ENCODE measurements around the gene MSH5. TPM values are rescaled to one million over a fixed set of nuclear protein-coding genes. Genes with fewer than 3 reads are reported as not detected.

The MSH5 gene
- total RNA-seq, 1 experiment from 2014 or later: 22.7 TPM

GRCh38 chr6:31737315-31737990 is 2.4 kb upstream of the MSH5 start:
- POLR2A ChIA-PET (ENCODE audit: unreplicated experiment): interaction anchor here (0.7 to 1.0 kb wide), 2 partner anchors 10 to 36 kb away, joined by 3 to 4 read pairs; no protein-coding TSS in a partner anchor
- Histone ChIP-seq H3F3A (ENCODE audit: low read length, unreplicated experiment) (no peaks in the 10 kb centered on the region), H3K36me3 (ENCODE audit: low read depth, low read length) (peaks cover 23% of the 10 kb centered on the region), H3K9ac (ENCODE audit: low read length) (peak overlapping the region; percentile 34), H3K4me1 (ENCODE audit: insufficient read depth, low read length) (peaks cover 54% of the 10 kb centered on the region), H3K79me2 (ENCODE audit: low read length) (peaks cover 53% of the 10 kb centered on the region), H4K20me1 (ENCODE audit: low read length) (peaks cover 13% of the 10 kb centered on the region), H3K27ac (ENCODE audit: low read length) (peak overlapping the region; percentile 87), H3K9me2 (replicated peaks; ENCODE audit: low read length) (no peaks in the 10 kb centered on the region), H3K9me3 (ENCODE audit: low read length) (no peaks in the 10 kb centered on the region), H3K4me2 (ENCODE audit: low read length) (peak overlapping the region; percentile 85), H3K4me3 (ENCODE audit: low read length) (peak overlapping the region; percentile 40; the same call in 1 of the 2 replicates), H3K27me3 (ENCODE audit: low read length) (no peaks in the 10 kb centered on the region), H2AFZ (ENCODE audit: low read length) (peak overlapping the region; percentile 44)
- no TSS peak for BruUV-seq (replicated peaks)
- CTCF ChIA-PET: interaction anchor here (0.6 to 1.2 kb wide), 4 partner anchors 23 to 94 kb away, joined by 3 to 6 read pairs (median 4); no protein-coding TSS in a partner anchor
- no peak for ATAC-seq
- no peak for TF ChIP-seq EZH2phosphoT487 (IDR thresholded peaks at IDR 0.05; ENCODE audit: borderline replicate concordance, low read length)
- no peak for TF ChIP-seq CTCF (conservative IDR thresholded peaks at IDR 0.05; ENCODE audit: low read depth, low read length)
- no peak for TF ChIP-seq EZH2 (IDR thresholded peaks at IDR 0.05; ENCODE audit: low read length, unreplicated experiment)
- DNase-seq: no peak
- intact Hi-C loops (cut with micrococcal nuclease): loop anchor here (5.0 kb wide), 2 partner anchors 80 to 95 kb away; partner anchors contain the start of genes HSPA1A and HSPA1L

- H3K9me3 ChIP-seq (ENCODE audit: low read length): no peaks in the 10 kb centered on the region
- peak; percentile 7; the same call in 1 of the 2 replicates for ATAC-seq
- H4K20me1 ChIP-seq (ENCODE audit: low read length): peaks cover 13% of the 10 kb centered on the region
- peak overlapping the region; percentile 40; the same call in 1 of the 2 replicates for H3K4me3 ChIP-seq (ENCODE audit: low read length)
- H3K27me3 ChIP-seq (ENCODE audit: low read length): no peaks in the 10 kb centered on the region
- peaks cover 54% of the 10 kb centered on the region for H3K4me1 ChIP-seq (ENCODE audit: insufficient read depth, low read length)
- peak; percentile 73 for DNase-seq
- H3K4me2 ChIP-seq (ENCODE audit: low read length): peak overlapping the region; percentile 85
- H3F3A ChIP-seq (ENCODE audit: low read length, unreplicated experiment): no peaks in the 10 kb centered on the region
- intact Hi-C loops (cut with micrococcal nuclease): loop anchor here (5.0 kb wide), 2 partner anchors 79 to 94 kb away; partner anchors contain the start of genes HSPA1A and HSPA1L
- TF ChIP-seq CTCF (conservative IDR thresholded peaks at IDR 0.05; ENCODE audit: low read depth, low read length) (peak; percentile 31), EZH2phosphoT487 (IDR thresholded peaks at IDR 0.05; ENCODE audit: borderline replicate concordance, low read length) (no peak)
- peaks cover 49% of the 10 kb centered on the region for H3K79me2 ChIP-seq (ENCODE audit: low read length)
- no peaks in the 10 kb centered on the region for H3K9me2 ChIP-seq (replicated peaks; ENCODE audit: low read length)
- peak overlapping the region; percentile 87 for H3K27ac ChIP-seq (ENCODE audit: low read length)
- ChIA-PET POLR2A (ENCODE audit: unreplicated experiment) (interaction anchor here (0.6 to 1.0 kb wide), 4 partner anchors 9 to 376 kb away, joined by 3 to 4 read pairs (median 3); no protein-coding TSS in a partner anchor), CTCF (interaction anchor here (0.6 to 1.2 kb wide), 4 partner anchors 22 to 93 kb away, joined by 3 to 6 read pairs (median 4); no protein-coding TSS in a partner anchor)
- peak overlapping the region; percentile 44 for H2AFZ ChIP-seq (ENCODE audit: low read length)
- BruUV-seq (replicated peaks): TSS peak; percentile 27
- H3K36me3 ChIP-seq (ENCODE audit: low read depth, low read length): peaks cover 16% of the 10 kb centered on the region
- peak overlapping the region; percentile 34 for H3K9ac ChIP-seq (ENCODE audit: low read length)
Observed at GRCh38 chr6:31737991-31738979, 1.5 kb upstream of the MSH5 start.
